Activated CD4-positive, alpha-beta memory T cell treated with anti-CD3 and anti-CD28 coated beads, Interleukin-2, amount 10 ng/mL, durations not matched to agents 7 days and 5 days (primary cell): ENCODE measurements around the gene KCNH2. TPM values are rescaled to one million over a fixed set of nuclear protein-coding genes. Genes with fewer than 3 reads are reported as not detected.

ENCODE experiments used
- CTCF ChIA-PET: fragments of 350-600 bp; sonication (Branson Sonifier 250); formaldehyde crosslinking; loops from one replicate; lab custom pipeline; 2021; ENCODE audit warnings: antibody characterized with exemption, inconsistent platforms; lab: Charles Lee
- POLR2A ChIA-PET: fragments of 350-600 bp; sonication (Branson Sonifier 250); formaldehyde crosslinking; loops from one replicate; lab custom pipeline; 2021; ENCODE audit warnings: antibody characterized with exemption; lab: Charles Lee
- DNase-seq: peaks from one replicate; pipeline ENCODE4 v3.0.0-alpha.2; 2020
- H3K27ac Mint-ChIP-seq: one replicate; pipeline ENCODE4 v1.8.0; 2021; ENCODE audit warnings: mild to moderate bottlenecking, mixed read lengths
- H3K27me3 Mint-ChIP-seq: one replicate; pipeline ENCODE4 v1.8.0; 2021; ENCODE audit warnings: mixed read lengths
- H3K36me3 Mint-ChIP-seq: one replicate; pipeline ENCODE4 v1.8.0; 2021; ENCODE audit warnings: low read depth, mixed read lengths
- H3K4me1 Mint-ChIP-seq: one replicate; pipeline ENCODE4 v1.8.0; 2021; ENCODE audit warnings: mixed read lengths
- H3K4me3 Mint-ChIP-seq: one replicate; pipeline ENCODE4 v1.8.0; 2021; ENCODE audit warnings: mild to moderate bottlenecking, mixed read lengths
- H3K9me3 Mint-ChIP-seq: one replicate; pipeline ENCODE4 v1.8.0; 2021; ENCODE audit warnings: mixed read lengths
- total RNA-seq, 2 experiments: library from RNA; stranded (reverse); gene quantifications; one replicate each; pipeline ENCODE4 v1.2.3, GENCODE V29; 2021

KCNH2 gene
- total RNA-seq, 2 experiments from 2014 or later: 0.15 to 0.38 TPM

- H3K27me3 Mint-ChIP-seq: no peaks in the 10 kb centered on the region
- no peaks in the 10 kb centered on the region for H3K9me3 Mint-ChIP-seq
- no peak overlapping the region for H3K4me3 Mint-ChIP-seq
- H3K27ac Mint-ChIP-seq: no peak overlapping the region
- H3K4me1 Mint-ChIP-seq: peaks cover 18% of the 10 kb centered on the region
- POLR2A ChIA-PET: no interaction called here
- CTCF ChIA-PET: no interaction called here
- no peaks in the 10 kb centered on the region for H3K36me3 Mint-ChIP-seq
- DNase-seq: no peak
These were observed 42.1 kb downstream of the KCNH2 start for GRCh38 chr7:150936018-150936417.

- peaks cover 1% of the 10 kb centered on the region for H3K27me3 Mint-ChIP-seq
- no peaks in the 10 kb centered on the region for H3K9me3 Mint-ChIP-seq
- no peak for DNase-seq
- ChIA-PET POLR2A (interaction anchor here (0.7 kb wide), 1 partner anchor 8 kb away, joined by 5 read pairs; no protein-coding TSS in a partner anchor), CTCF (no interaction called here)
- H3K27ac Mint-ChIP-seq: no peak overlapping the region
- H3K36me3 Mint-ChIP-seq: no peaks in the 10 kb centered on the region
- no peak overlapping the region for H3K4me3 Mint-ChIP-seq
- peaks cover 18% of the 10 kb centered on the region for H3K4me1 Mint-ChIP-seq
These were observed 43.0 kb downstream of the KCNH2 start for GRCh38 chr7:150935149-150935548.

- Mint-ChIP-seq H3K27ac (no peak overlapping the region), H3K4me1 (peaks cover 15% of the 10 kb centered on the region), H3K4me3 (no peak overlapping the region), H3K27me3 (peaks cover 9% of the 10 kb centered on the region), H3K36me3 (no peaks in the 10 kb centered on the region), H3K9me3 (no peaks in the 10 kb centered on the region)
- ChIA-PET CTCF (interaction anchor here (1.5 kb wide), 1 partner anchor 36 kb away, joined by 3 read pairs; no protein-coding TSS in a partner anchor), POLR2A (no interaction called here)
- no peak for DNase-seq
These were observed 43.9 kb downstream of the KCNH2 start for GRCh38 chr7:150934045-150934766.

GRCh38 chr7:150931199-150931869 lies 46.8 kb downstream of the KCNH2 start:
- POLR2A ChIA-PET: interaction anchor here (0.8 kb wide), 1 partner anchor 16 kb away, joined by 3 read pairs; no protein-coding TSS in a partner anchor
- Mint-ChIP-seq H3K27ac (no peak overlapping the region), H3K4me1 (no peaks in the 10 kb centered on the region), H3K4me3 (no peak overlapping the region), H3K9me3 (no peaks in the 10 kb centered on the region), H3K27me3 (peaks cover 14% of the 10 kb centered on the region), H3K36me3 (no peaks in the 10 kb centered on the region)
- peak; percentile 16 for DNase-seq
- CTCF ChIA-PET: interaction anchor here (0.7 to 1.7 kb wide), 4 partner anchors 9 to 33 kb away, joined by 3 to 4 read pairs (median 3); no protein-coding TSS in a partner anchor

- no peaks in the 10 kb centered on the region for H3K36me3 Mint-ChIP-seq
- peaks cover 4% of the 10 kb centered on the region for H3K4me1 Mint-ChIP-seq
- DNase-seq: no peak
- CTCF ChIA-PET: interaction anchor here (0.7 to 1.7 kb wide), 2 partner anchors 182 to 616 kb away, joined by 3 to 4 read pairs; no protein-coding TSS in a partner anchor
- no peak overlapping the region for H3K27ac Mint-ChIP-seq
- H3K9me3 Mint-ChIP-seq: no peaks in the 10 kb centered on the region
- H3K4me3 Mint-ChIP-seq: no peak overlapping the region
- POLR2A ChIA-PET: no interaction called here
- H3K27me3 Mint-ChIP-seq: peaks cover 29% of the 10 kb centered on the region
These were observed 49.6 kb downstream of the KCNH2 start for GRCh38 chr7:150928541-150928940.

- CTCF ChIA-PET: no interaction called here
- H3K36me3 Mint-ChIP-seq: no peaks in the 10 kb centered on the region
- peak; percentile 15 for DNase-seq
- peaks cover 4% of the 10 kb centered on the region for H3K4me1 Mint-ChIP-seq
- no peak overlapping the region for H3K4me3 Mint-ChIP-seq
- POLR2A ChIA-PET: no interaction called here
- no peak overlapping the region for H3K27ac Mint-ChIP-seq
- H3K27me3 Mint-ChIP-seq: peaks cover 29% of the 10 kb centered on the region
- H3K9me3 Mint-ChIP-seq: no peaks in the 10 kb centered on the region
These were observed 50.2 kb downstream of the KCNH2 start for GRCh38 chr7:150927956-150928344.

- CTCF ChIA-PET: no interaction called here
- Mint-ChIP-seq H3K27me3 (peaks cover 29% of the 10 kb centered on the region), H3K36me3 (no peaks in the 10 kb centered on the region), H3K9me3 (no peaks in the 10 kb centered on the region), H3K4me1 (peaks cover 4% of the 10 kb centered on the region), H3K27ac (no peak overlapping the region), H3K4me3 (no peak overlapping the region)
- DNase-seq: peak; percentile 13
- POLR2A ChIA-PET: no interaction called here
These were observed 50.8 kb downstream of the KCNH2 start for GRCh38 chr7:150927157-150927955.

GRCh38 chr7:150926066-150926465 lies 52.1 kb downstream of the KCNH2 start:
- Mint-ChIP-seq H3K27me3 (peaks cover 31% of the 10 kb centered on the region), H3K4me1 (peaks cover 4% of the 10 kb centered on the region), H3K36me3 (no peaks in the 10 kb centered on the region), H3K4me3 (no peak overlapping the region), H3K27ac (no peak overlapping the region), H3K9me3 (no peaks in the 10 kb centered on the region)
- no peak for DNase-seq
- POLR2A ChIA-PET: no interaction called here
- CTCF ChIA-PET: interaction anchor here (0.9 to 1.4 kb wide), 4 partner anchors 11 to 59 kb away, joined by 3 to 4 read pairs (median 4); no protein-coding TSS in a partner anchor

GRCh38 chr7:150924369-150924781 lies 53.7 kb downstream of the KCNH2 start:
- Mint-ChIP-seq H3K27ac (no peak overlapping the region), H3K4me1 (peaks cover 4% of the 10 kb centered on the region), H3K9me3 (no peaks in the 10 kb centered on the region), H3K36me3 (no peaks in the 10 kb centered on the region), H3K27me3 (peaks cover 30% of the 10 kb centered on the region), H3K4me3 (no peak overlapping the region)
- ChIA-PET CTCF (no interaction called here), POLR2A (no interaction called here)
- DNase-seq: no peak

GRCh38 chr7:150923802-150924201 lies 54.3 kb downstream of the KCNH2 start:
- no peak for DNase-seq
- Mint-ChIP-seq H3K9me3 (no peaks in the 10 kb centered on the region), H3K27me3 (peaks cover 33% of the 10 kb centered on the region), H3K36me3 (no peaks in the 10 kb centered on the region), H3K4me3 (no peak overlapping the region), H3K27ac (no peak overlapping the region), H3K4me1 (peaks cover 4% of the 10 kb centered on the region)
- POLR2A ChIA-PET: no interaction called here
- CTCF ChIA-PET: no interaction called here

- CTCF ChIA-PET: no interaction called here
These were observed 54.9 kb downstream of the KCNH2 start for GRCh38 chr7:150923196-150923595.

GRCh38 chr7:150919160-150919559 lies 59.0 kb downstream of the KCNH2 start:
- H3K27ac Mint-ChIP-seq: no peak overlapping the region
- CTCF ChIA-PET: interaction anchor here (0.6 to 2.3 kb wide), 2 partner anchors 21 to 68 kb away, joined by 3 to 6 read pairs; no protein-coding TSS in a partner anchor
- POLR2A ChIA-PET: no interaction called here
- peaks cover 26% of the 10 kb centered on the region for H3K27me3 Mint-ChIP-seq
- H3K9me3 Mint-ChIP-seq: no peaks in the 10 kb centered on the region
- no peaks in the 10 kb centered on the region for H3K4me1 Mint-ChIP-seq
- H3K4me3 Mint-ChIP-seq: no peak overlapping the region
- DNase-seq: no peak
- H3K36me3 Mint-ChIP-seq: no peaks in the 10 kb centered on the region

More at GRCh38 chr7:150923196-150923595, 54.9 kb downstream of the KCNH2 start:
- Mint-ChIP-seq H3K4me3 (no peak overlapping the region), H3K4me1 (peaks cover 4% of the 10 kb centered on the region), H3K36me3 (no peaks in the 10 kb centered on the region), H3K9me3 (no peaks in the 10 kb centered on the region), H3K27me3 (peaks cover 33% of the 10 kb centered on the region), H3K27ac (no peak overlapping the region)
- POLR2A ChIA-PET: no interaction called here
- DNase-seq: no peak

GRCh38 chr7:150918378-150918777 lies 59.7 kb downstream of the KCNH2 start:
- no peak overlapping the region for H3K27ac Mint-ChIP-seq
- H3K9me3 Mint-ChIP-seq: no peaks in the 10 kb centered on the region
- no peak for DNase-seq
- ChIA-PET CTCF (no interaction called here), POLR2A (no interaction called here)
- H3K27me3 Mint-ChIP-seq: peaks cover 28% of the 10 kb centered on the region
- H3K36me3 Mint-ChIP-seq: no peaks in the 10 kb centered on the region
- no peaks in the 10 kb centered on the region for H3K4me1 Mint-ChIP-seq
- no peak overlapping the region for H3K4me3 Mint-ChIP-seq
